Panc1 (cell line): ENCODE measurements around the gene CRMP1. TPM values are rescaled to one million over a fixed set of nuclear protein-coding genes. Genes with fewer than 3 reads are reported as not detected.

Experiments
- ATAC-seq: fragments of 200-7000 bp; cut with Tn5 transposase; 2 replicates; pipeline ENCODE4 v1.9.1; 2020; ENCODE audit warnings: mild to moderate bottlenecking, moderate library complexity
- BruUV-seq: library from RNA; stranded (reverse); fragments of 400-500 nt; replicated peaks from 2 replicates; lab custom pipeline; 2021; lab: Mats Ljungman, UMichigan
- CTCF ChIA-PET: fragments of 300-600 bp; sonication (Branson Sonifier 250); formaldehyde crosslinking; loops from one replicate; lab custom pipeline; 2022; ENCODE audit warnings: antibody characterized with exemption; lab: Charles Lee
- POLR2A ChIA-PET: fragments of 300-600 bp; sonication (Branson Sonifier 250); formaldehyde crosslinking; loops from one replicate; lab custom pipeline; 2022; ENCODE audit warnings: antibody characterized with exemption; lab: Charles Lee
- DNase-seq: peaks from one replicate; pipeline ENCODE4 v3.0.0-alpha.2; 2010; ENCODE audit warnings: low read depth, low spot score
- H3K27ac ChIP-seq: 2 replicates; pipeline ENCODE4 v1.5.1; 2011; ENCODE audit warnings: mild to moderate bottlenecking, low read length, inconsistent platforms
- H3K27me3 ChIP-seq: fragments of 200-500 bp; sonication (Bioruptor generic); 2 replicates; pipeline ENCODE4 v1.6.0; 2014; ENCODE audit warnings: low read length, inconsistent platforms; ENCODE audit not compliant: control insufficient read depth, insufficient read depth
- H3K36me3 ChIP-seq: fragments of 200-500 bp; sonication (Bioruptor generic); 2 replicates; pipeline ENCODE4 v1.5.1; 2014; ENCODE audit warnings: inconsistent platforms, mild to moderate bottlenecking, low read length, moderate library complexity; ENCODE audit not compliant: control insufficient read depth, insufficient read depth
- H3K4me1 ChIP-seq: 2 replicates; pipeline ENCODE4 v1.5.1; 2011; ENCODE audit warnings: inconsistent platforms, mild to moderate bottlenecking, low read length, moderate library complexity; ENCODE audit not compliant: control insufficient read depth, insufficient read depth
- H3K4me3 ChIP-seq, 2 experiments: 2 replicates each; pipeline ENCODE4 v1.5.1; 2011 to 2012; ENCODE audit warnings: low read depth in 2 of 2, low read length in 2 of 2, mild to moderate bottlenecking in 2 of 2, inconsistent platforms in 1 of 2, moderate library complexity in 1 of 2
- H3K9me3 ChIP-seq: fragments of 200-500 bp; sonication (Bioruptor generic); 2 replicates; pipeline ENCODE4 v1.5.1; 2014; ENCODE audit warnings: low read depth, mild to moderate bottlenecking, inconsistent platforms, low read length, moderate library complexity; ENCODE audit not compliant: control insufficient read depth, insufficient read depth
- CTCF ChIP-seq: fragments of 450-650 bp; IDR thresholded peaks from 2 replicates; pipeline ENCODE4 v1.5.1; 2017; ENCODE audit warnings: mild to moderate bottlenecking
- POLR2AphosphoS5 ChIP-seq: IDR thresholded peaks from 2 replicates; pipeline ENCODE4 v1.6.1; 2012; ENCODE audit warnings: mild to moderate bottlenecking, low read depth, low read length, moderate library complexity
- REST ChIP-seq, 2 experiments: IDR thresholded peaks; 2 replicates each; pipeline ENCODE4 v1.6.1; 2011 to 2012; ENCODE audit warnings: low read depth in 2 of 2, control low read depth in 1 of 2, low read length in 1 of 2, mild to moderate bottlenecking in 1 of 2, moderate library complexity in 1 of 2; ENCODE audit not compliant: insufficient read depth in 1 of 2
- SIN3A ChIP-seq: IDR thresholded peaks from 2 replicates; pipeline ENCODE4 v1.6.1; 2012; ENCODE audit warnings: low read depth, mild to moderate bottlenecking, low read length, moderate library complexity, borderline replicate concordance; ENCODE audit not compliant: insufficient read depth
- in situ Hi-C: cut with HindIII; loops from 2 replicates; pipeline ENCODE4 v1.10.0; 2016; ENCODE audit warnings: low sequenced_read_pairs, low pct_unique_long_range_greater_than_20kb
- intact Hi-C: fragments of 100-400 bp; cut with micrococcal nuclease; formaldehyde crosslinking; loops from one replicate; pipeline ENCODE4 v1.10.0; 2022; ENCODE audit not compliant: unreplicated experiment
- total RNA-seq: library from RNA; stranded (reverse); gene quantifications from one replicate; pipeline ENCODE4 v1.2.1, GENCODE V29; 2021; ENCODE audit not compliant: unreplicated experiment

Gene CRMP1
- total RNA-seq, 1 experiment from 2014 or later: 0.28 TPM

GRCh38 chr4:5890063-5890727, 2.7 kb downstream of the CRMP1 start:
- Histone ChIP-seq H3K36me3 (no peaks in the 10 kb centered on the region), H3K27ac (no peak overlapping the region), H3K27me3 (no peaks in the 10 kb centered on the region; the same call in 1 of the 2 replicates), H3K4me3 (no peak overlapping the region), H3K9me3 (no peaks in the 10 kb centered on the region), H3K4me1 (no peaks in the 10 kb centered on the region)
- in situ Hi-C loops: no loop called here
- DNase-seq (no peak), ATAC-seq (no peak)
- no TSS peak for BruUV-seq
- ChIA-PET POLR2A (no interaction called here), CTCF (no interaction called here)
- TF ChIP-seq SIN3A (no peak), REST (IDR thresholded peaks at IDR 0.05; ENCODE audit: insufficient read depth in 1 of 2, low read depth in 2 of 2, low read length in 1 of 2) (no peak), POLR2AphosphoS5 (no peak), CTCF (no peak)
- intact Hi-C loops: no loop called here

- Histone ChIP-seq H3K27ac (no peak overlapping the region), H3K36me3 (no peaks in the 10 kb centered on the region), H3K9me3 (no peaks in the 10 kb centered on the region), H3K4me3 (no peak overlapping the region), H3K4me1 (no peaks in the 10 kb centered on the region), H3K27me3 (no peaks in the 10 kb centered on the region; the same call in 1 of the 2 replicates)
- in situ Hi-C loops (no loop called here), intact Hi-C loops (no loop called here)
- DNase-seq (no peak), ATAC-seq (no peak)
- POLR2A ChIA-PET: no interaction called here
- BruUV-seq: no TSS peak
- TF ChIP-seq REST (IDR thresholded peaks at IDR 0.05; ENCODE audit: insufficient read depth in 1 of 2, low read depth in 2 of 2, low read length in 1 of 2) (no peak), POLR2AphosphoS5 (no peak)
- CTCF ChIA-PET: no interaction called here
Observed at GRCh38 chr4:5889002-5889696, 3.7 kb downstream of the CRMP1 start.
